DMS 273 treated with DMSO at 0.1 percent for 48 hours (cell line): ENCODE data around the gene CCDC196.

Experiments used
- DNase-seq: peaks from one replicate; lab custom pipeline; 2025; lab: John Stamatoyannopoulos, UW

The CCDC196 gene, protein sequence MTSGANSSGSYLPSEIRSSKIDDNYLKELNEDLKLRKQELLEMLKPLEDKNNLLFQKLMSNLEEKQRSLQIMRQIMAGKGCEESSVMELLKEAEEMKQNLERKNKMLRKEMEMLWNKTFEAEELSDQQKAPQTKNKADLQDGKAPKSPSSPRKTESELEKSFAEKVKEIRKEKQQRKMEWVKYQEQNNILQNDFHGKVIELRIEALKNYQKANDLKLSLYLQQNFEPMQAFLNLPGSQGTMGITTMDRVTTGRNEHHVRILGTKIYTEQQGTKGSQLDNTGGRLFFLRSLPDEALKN

GRCh38 chr14:66485910-66486421, at the start of gene CCDC196:
TSS of gene CCDC196 (plus strand) at chr14:66486371. CDS start at chr14:66486503, 132 bp downstream.
- no peak for DNase-seq

DNA sequence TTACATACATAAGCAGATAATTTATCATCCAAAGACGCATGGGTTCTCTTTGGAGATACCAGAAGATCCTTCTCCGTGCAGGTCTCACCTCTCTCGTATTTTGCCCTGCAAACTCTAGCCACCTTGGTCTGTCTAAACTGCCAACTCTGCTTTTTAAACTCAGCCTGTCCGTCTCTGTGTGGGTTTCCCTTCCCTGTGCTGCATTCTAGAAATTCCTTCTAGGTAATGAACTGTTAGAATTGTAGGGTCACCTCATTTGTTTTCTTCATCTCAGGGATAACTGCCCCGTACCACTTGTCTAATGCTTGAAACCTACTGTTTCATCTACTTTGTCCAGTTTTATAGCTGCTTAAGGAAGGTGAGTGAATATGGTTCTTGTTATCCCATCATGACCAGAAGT, 45.4 kb upstream of the CCDC196 start:
- DNase-seq: no peak

GRCh38 chr14:66442953-66443571, 43.1 kb upstream of the CCDC196 start:
- no peak for DNase-seq

GRCh38 chr14:66443785-66444184, 42.4 kb upstream of the CCDC196 start:
- DNase-seq: no peak

DNA sequence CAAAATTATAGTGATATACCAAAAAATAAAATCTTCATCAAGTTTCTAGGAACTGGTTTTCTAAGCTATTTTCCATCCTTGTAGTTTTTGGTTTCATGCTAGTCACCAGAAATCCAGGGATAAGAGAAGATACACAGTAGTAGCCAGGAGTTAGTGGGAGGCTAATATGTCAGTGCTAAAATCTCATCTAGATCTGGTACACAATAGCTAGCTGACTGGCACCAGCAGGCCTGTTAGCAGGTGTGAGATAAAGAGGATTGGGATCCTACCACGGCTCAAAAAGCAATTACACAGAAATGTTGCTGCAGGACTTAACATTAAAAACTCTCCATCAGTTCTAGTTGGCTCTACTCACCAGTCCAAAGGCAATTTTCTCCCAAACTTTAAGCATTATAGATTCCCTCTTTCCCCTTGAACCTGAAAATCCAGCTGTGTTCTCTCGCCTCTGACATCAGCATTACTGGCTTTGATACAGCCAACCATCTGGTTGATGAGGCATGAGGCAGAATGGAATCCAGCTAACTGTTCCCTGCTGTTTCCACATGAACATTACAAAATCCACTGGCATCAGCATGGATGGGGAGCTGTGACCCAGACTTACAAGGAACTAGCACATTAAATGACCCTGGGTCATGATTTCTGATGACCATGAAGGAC, 41.8 kb upstream of the CCDC196 start:
- DNase-seq: no peak

DNA sequence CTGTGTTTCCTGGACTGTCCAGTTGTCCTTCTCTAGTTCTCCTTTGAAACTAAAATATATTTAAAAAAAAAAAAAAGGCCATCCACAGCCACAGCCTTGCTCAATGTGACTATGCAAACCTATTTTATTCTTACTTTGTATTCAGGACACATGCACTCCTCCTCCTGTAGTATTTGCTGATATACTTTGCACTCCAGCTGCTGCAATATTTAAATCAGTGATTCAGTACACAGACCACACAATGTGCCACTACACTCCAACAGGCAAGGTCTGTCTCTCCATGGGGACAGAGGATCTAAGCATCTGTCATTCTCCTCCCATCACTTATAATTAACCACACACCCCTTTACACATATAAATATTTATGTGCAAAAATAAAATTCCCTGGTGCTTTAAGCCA, 40.2 kb upstream of the CCDC196 start:
- DNase-seq: no peak

DNA sequence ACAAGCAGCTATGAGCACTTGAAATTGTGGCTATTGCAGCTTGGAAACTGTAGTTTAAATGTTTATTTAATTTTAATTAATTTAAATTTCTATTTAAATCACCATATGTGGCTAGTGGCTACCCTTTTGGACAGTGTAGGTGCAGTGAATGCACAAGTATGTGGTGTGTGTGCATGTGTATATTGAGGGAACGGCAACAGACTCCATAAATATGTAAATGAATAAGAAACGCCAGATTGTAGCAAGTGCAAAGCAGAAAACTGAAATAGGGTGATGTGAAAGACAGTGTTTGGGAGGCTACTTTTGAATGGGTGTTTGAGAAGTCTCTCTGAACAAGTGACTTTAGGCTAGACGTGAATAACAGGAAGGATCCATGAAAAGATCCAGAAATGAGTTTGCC, 32.7 kb upstream of the CCDC196 start:
- DNase-seq: no peak

- DNase-seq: no peak
Observed at GRCh38 chr14:66459603-66460002, 26.6 kb upstream of the CCDC196 start.

- no peak for DNase-seq
Observed at GRCh38 chr14:66464261-66464660, 21.9 kb upstream of the CCDC196 start.

DNA sequence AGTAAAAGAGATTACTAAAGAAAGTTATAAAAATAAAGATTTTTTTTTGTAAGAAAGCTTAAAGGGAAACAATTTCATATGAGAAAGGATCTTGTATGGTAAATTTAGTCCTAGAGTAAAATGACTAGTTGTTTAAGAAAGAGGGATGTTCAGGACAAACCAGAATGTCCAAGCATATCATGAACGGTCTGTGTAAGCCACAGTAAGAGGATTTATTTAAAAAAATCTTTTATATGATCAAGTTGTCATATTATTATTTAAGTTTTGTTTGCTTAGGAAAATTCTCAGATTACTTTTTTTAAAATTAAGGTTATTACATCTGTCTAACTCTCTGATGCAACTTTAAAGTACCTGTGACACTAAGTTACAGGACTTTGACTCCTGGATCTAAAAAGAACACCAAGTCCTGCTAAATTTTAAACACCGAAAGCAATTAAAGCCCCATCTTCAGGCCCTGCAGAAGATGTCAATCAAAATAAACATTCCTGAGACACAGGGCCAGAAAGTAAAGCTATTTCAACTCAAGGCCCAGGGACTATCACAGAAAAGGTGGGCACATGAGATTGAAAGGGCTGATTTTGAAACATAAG, 17.3 kb upstream of the CCDC196 start:
- no peak for DNase-seq

DNA sequence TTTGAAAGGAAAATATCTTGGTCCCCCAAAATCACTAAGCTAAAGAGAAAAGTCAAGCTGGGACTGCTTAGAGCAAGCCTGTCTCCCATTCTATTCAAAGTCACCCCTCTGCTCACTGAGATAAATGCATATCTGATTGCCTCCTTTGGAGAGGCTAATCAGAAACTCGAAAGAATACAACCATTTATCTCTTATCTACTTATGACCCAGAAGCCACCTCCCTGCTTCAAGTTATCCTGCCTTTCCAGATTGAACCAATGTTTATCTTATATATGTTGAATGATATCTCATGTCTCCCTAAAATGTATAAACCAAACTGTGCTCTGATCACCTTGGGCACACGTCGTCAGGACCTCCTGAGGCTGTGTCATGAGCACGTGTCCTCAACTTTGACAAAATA, 14.6 kb upstream of the CCDC196 start:
- no peak for DNase-seq

DNA sequence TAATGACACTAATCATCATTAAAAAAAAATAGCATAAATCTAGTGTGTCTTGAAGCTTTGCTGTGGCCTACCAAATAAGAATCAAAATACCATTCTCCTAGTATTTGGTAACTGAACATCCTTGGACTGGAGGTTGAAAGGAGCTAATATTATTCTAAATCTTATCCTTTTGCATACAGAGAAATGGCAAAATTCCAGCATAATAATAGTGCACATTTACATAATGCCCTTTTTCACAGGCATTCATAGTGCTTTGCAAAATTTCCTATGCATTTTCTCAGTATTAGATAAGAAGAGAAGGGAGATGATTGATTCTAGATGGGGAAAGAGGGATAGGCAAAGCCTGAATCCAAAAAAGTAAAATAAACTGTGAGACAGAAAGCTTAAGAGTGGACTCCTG, 13.9 kb upstream of the CCDC196 start:
- DNase-seq: no peak

DNA sequence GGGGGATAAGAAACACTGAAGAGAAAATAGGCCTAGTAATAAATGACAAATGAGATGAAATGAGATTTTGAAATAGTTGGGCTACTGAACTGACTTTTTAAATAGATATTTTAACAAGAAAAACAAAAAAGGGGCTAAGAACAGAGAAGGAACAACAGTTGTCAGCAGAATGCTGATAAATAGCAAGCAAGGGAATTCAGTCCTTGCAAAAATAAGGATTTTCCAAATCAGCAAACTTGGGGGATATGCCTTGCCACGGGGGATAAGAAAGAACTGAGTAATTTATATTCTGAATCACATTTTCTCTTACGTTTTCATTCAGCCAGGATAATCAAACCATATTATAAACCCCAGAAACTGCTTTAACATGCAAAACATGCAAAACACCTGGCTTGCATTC, 12.9 kb upstream of the CCDC196 start:
- DNase-seq: no peak

GRCh38 chr14:66476964-66477363, 9.2 kb upstream of the CCDC196 start:
- DNase-seq: peak; percentile 5

DNA sequence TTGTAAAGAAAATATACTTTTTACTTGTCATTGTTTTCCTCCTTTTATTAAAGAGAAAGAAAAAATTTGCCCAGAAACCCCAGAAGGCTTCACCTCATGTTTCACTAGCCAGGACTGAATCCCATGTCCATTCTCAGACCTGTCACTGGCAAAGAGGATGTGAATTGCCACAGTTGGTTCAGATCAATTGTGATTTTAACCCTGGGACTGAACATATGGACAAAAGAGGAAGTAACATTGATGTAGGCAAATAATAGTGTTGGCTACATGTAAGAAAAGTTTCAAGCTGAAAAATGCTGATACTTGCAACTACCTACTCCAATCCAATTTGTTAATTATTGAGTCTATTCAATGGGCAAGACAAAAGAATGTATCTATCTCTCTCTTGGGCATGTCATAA, 8.6 kb upstream of the CCDC196 start:
- no peak for DNase-seq

- DNase-seq: no peak
Observed at GRCh38 chr14:66482873-66483272, 3.3 kb upstream of the CCDC196 start.

DNA sequence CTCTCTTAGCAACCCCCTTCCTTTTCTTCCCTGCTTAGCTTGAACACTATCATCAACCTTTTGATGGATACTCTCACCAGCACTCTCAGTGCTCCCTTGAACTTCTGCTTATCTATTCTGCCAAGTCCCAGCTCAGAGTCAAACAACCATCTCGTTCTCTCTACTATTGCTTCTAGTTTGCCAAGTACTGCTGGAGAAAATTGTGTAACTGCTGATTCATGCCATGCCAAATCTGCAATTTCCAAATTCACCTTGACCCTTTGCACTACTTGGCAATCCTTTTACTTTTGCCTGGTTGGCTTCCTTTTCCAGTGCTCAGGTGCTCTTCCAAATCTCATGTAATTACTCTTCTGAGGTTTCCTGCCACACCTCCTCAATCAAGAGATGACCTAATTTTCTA, 2.8 kb upstream of the CCDC196 start:
- DNase-seq: no peak

DNA sequence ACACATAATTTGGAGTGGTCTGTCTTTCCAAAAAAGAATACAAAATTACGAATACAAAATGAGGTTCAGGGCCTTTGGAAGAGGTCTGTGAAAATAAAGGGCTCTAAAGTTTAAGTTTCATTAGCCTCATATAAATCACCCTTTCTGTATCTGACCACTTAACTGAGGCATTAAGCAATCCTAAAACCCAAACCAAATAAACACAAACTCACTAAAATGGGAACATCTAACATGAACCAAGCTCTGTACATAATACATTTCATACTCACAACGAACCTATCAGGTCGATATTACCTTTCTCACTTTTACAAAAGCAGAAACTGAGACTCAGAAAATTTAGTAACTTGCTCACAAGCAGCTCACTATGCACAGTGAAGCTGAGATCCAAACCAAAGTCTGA, 1.1 kb upstream of the CCDC196 start:
- no peak for DNase-seq

- no peak for DNase-seq
Observed at GRCh38 chr14:66487164-66487563, 993 bp downstream of the CCDC196 start.

DNA sequence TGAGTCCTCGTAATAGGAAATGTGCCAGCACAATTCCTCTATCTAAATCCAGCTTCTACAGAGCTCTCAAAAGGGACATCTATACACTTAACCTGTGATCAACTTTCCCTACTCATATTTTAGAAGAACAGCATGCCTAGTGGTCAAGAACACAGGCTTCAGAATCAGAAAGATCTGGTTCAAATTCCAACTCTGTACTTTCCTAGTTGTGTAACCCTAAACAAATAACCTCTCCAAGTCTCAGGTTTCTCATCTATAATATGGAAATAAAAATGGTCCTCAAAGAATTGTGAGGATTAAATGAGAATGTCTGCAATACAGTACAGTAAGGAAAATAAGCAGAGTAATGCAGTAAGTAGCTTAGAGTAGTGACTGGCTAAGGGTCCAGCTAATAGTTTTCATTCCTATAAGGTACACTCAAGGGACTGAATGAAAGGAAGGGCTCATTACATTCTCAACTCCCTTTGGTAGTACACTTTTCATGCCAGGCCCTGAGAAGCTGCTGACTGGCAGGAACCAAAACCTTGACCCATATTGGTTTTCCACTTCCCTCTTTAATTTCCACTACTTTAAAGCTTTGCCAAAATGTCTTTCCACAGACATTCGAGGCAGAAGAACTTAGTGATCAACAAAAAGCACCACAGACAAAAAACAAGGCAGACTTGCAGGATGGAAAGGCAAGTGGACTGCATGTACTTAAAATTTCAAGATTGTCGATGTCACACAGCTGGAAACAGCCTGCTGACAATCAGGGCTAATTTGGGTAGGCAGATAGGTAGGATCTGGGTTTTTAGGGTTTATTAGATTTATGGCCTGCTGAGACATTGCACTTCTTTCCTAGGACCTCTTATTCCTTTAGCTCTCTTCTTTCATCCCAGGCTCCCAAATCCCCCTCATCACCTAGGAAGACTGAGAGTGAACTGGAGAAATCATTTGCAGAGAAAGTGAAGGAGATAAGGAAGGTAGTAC, 4.3 kb downstream of the CCDC196 start:
- DNase-seq: no peak

DNA sequence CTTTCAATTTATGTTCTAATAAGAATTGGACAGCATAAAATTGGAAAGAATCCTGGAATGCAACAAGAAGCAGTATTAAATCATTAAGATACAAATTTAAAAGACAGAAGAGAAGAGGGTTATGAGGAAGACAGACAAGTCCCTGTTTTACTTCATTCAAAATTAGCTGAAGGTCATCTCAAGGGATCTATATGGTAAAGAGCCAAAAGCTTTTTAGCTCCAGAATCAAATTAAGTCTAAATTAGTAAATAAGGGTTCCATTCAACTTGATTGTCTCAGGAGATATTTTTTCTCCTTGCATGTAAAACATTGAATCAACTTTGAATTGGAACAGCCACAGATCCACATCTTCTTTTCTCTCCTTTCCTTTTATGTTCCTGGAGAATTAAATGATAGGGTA, 7.6 kb downstream of the CCDC196 start:
- DNase-seq: no peak
